HCT116 (cell line): ENCODE measurements around the gene DNAJB8. TPM values are rescaled to one million over a fixed set of nuclear protein-coding genes. Genes with fewer than 3 reads are reported as not detected.

Experiments used
- ATAC-seq: fragments of 200-7000 bp; cut with Tn5 transposase; 2 replicates; pipeline ENCODE4 v1.9.1; 2020; ENCODE audit warnings: mild to moderate bottlenecking, moderate library complexity
- BruUV-seq: library from RNA; stranded (reverse); fragments of 400-500 nt; replicated peaks from 2 replicates; lab custom pipeline; 2021; lab: Mats Ljungman, UMichigan
- CTCF ChIA-PET: fragments of 300-600 bp; sonication (Branson Sonifier 250); formaldehyde crosslinking; loops from one replicate; lab custom pipeline; 2021; ENCODE audit warnings: antibody characterized with exemption; lab: Charles Lee
- POLR2A ChIA-PET: fragments of 300-600, 350-600 bp; sonication (Branson Sonifier 250); formaldehyde crosslinking; loops from one replicate; lab custom pipeline; 2021; ENCODE audit warnings: antibody characterized with exemption; lab: Charles Lee
- RAD21 ChIA-PET, 2 experiments: fragments of 300-600 bp; sonication (Branson Sonifier 250); formaldehyde crosslinking; loops; one replicate each; lab custom pipeline; 2023; ENCODE audit warnings: low total read pairs in 2 of 2; ENCODE audit not compliant: uncharacterized antibody in 2 of 2, unreplicated experiment in 2 of 2, low non-redundant PET in 1 of 2; lab: Charles Lee
- DNase-seq: peaks from one replicate; pipeline ENCODE4 v3.0.0-alpha.2; 2010; ENCODE audit warnings: low read depth, low spot score
- H2AFZ ChIP-seq: fragments of 200-600 bp; shearing (Covaris generic), sonication (generic); 2 replicates; pipeline ENCODE4 v1.6.1; 2017; ENCODE audit warnings: low read depth, mixed run types, mixed read lengths, antibody characterized with exemption, low read length; ENCODE audit not compliant: poor library complexity, severe bottlenecking
- H3K27ac ChIP-seq: 2 replicates; pipeline ENCODE4 v1.5.1; 2012; ENCODE audit warnings: low read depth, low read length
- H3K27me3 ChIP-seq: fragments of 200-600 bp; sonication (generic); 2 replicates; pipeline ENCODE4 v1.6.1; 2016; ENCODE audit warnings: mixed run types, low read length, mixed read lengths; ENCODE audit not compliant: insufficient read depth
- H3K36me3 ChIP-seq, 2 experiments: fragments of 200-500 bp in 1 of 2; fragments of 200-600 bp in 1 of 2; sonication (Bioruptor generic) in 1 of 2; sonication (generic) in 1 of 2; 2 replicates each; pipeline versions ENCODE4 v1.5.1 to v1.6.1; 2014 to 2016; ENCODE audit warnings: low read length in 2 of 2, inconsistent platforms in 1 of 2, mixed read lengths in 1 of 2, mixed run types in 1 of 2; ENCODE audit not compliant: insufficient read depth in 2 of 2, control insufficient read depth in 1 of 2
- H3K4me1 ChIP-seq, 2 experiments: fragments of 200-600 bp in 1 of 2; sonication (generic) in 1 of 2; 2 replicates each; pipeline versions ENCODE4 v1.5.1 to v1.6.1; 2012 to 2017; ENCODE audit warnings: low read length in 2 of 2, inconsistent platforms in 1 of 2, mild to moderate bottlenecking in 1 of 2, mixed read lengths in 1 of 2, mixed run types in 1 of 2, moderate library complexity in 1 of 2; ENCODE audit not compliant: insufficient read depth in 2 of 2, control insufficient read depth in 1 of 2
- H3K4me2 ChIP-seq: fragments of 200-600 bp; sonication (generic); 2 replicates; pipeline ENCODE4 v1.6.1; 2017; ENCODE audit warnings: mixed run types, low read length, mixed read lengths
- H3K4me3 ChIP-seq, 2 experiments: fragments of 200-600 bp in 1 of 2; sonication (generic) in 1 of 2; replicated peaks in 1 of 2; 2 replicates each; pipeline ENCODE4 v1.5.1; 2011 to 2016; ENCODE audit warnings: low read length in 2 of 2, control low read depth in 1 of 2, low read depth in 1 of 2, mild to moderate bottlenecking in 1 of 2, mixed read lengths in 1 of 2, mixed run types in 1 of 2
- H3K79me2 ChIP-seq: fragments of 200-600 bp; sonication (generic); 2 replicates; pipeline ENCODE4 v1.6.1; 2017; ENCODE audit warnings: mild to moderate bottlenecking, mixed run types, low read length, moderate library complexity, mixed read lengths; ENCODE audit not compliant: insufficient read depth
- H3K9ac ChIP-seq: fragments of 200-600 bp; sonication (generic); 2 replicates; pipeline ENCODE4 v1.6.1; 2016; ENCODE audit warnings: low read length, mixed read lengths
- H3K9me2 ChIP-seq: fragments of 200-600 bp; sonication (generic), shearing (Covaris generic); 2 replicates; pipeline ENCODE4 v1.6.1; 2017; ENCODE audit warnings: mixed run types, mild to moderate bottlenecking, moderate library complexity; ENCODE audit not compliant: insufficient read depth
- H3K9me3 ChIP-seq, 2 experiments: fragments of 200-500 bp in 1 of 2; fragments of 200-600 bp in 1 of 2; sonication (Bioruptor generic) in 1 of 2; sonication (generic) in 1 of 2; 2 replicates each; pipeline ENCODE4 v1.6.1; 2014 to 2017; ENCODE audit warnings: low read length in 2 of 2, mixed read lengths in 2 of 2, inconsistent platforms in 1 of 2, low read depth in 1 of 2, mild to moderate bottlenecking in 1 of 2, mixed run types in 1 of 2, moderate library complexity in 1 of 2; ENCODE audit not compliant: control insufficient read depth in 1 of 2, insufficient read depth in 1 of 2
- H4K20me1 ChIP-seq: fragments of 200-600 bp; sonication (generic), shearing (Covaris generic); 2 replicates; pipeline ENCODE4 v1.6.1; 2017; ENCODE audit warnings: mixed run types, mild to moderate bottlenecking, moderate library complexity; ENCODE audit not compliant: insufficient read depth
- ELF1 ChIP-seq: IDR thresholded peaks from 2 replicates; pipeline ENCODE4 v1.6.1; 2012; ENCODE audit warnings: low read depth, borderline replicate concordance
- POLR2AphosphoS5 ChIP-seq: IDR thresholded peaks from 2 replicates; pipeline ENCODE4 v1.6.1; 2011; ENCODE audit warnings: mild to moderate bottlenecking, low read depth, low read length, moderate library complexity
- SP1 ChIP-seq: IDR thresholded peaks from 2 replicates; pipeline ENCODE4 v1.6.1; 2012; ENCODE audit warnings: low read depth
- intact Hi-C: fragments of 100-400 bp; cut with micrococcal nuclease; formaldehyde crosslinking; loops from 2 replicates; pipeline ENCODE4 v1.10.0; 2022
- total RNA-seq: library from RNA; stranded (reverse); gene quantifications from one replicate; pipeline ENCODE4 v1.2.1, GENCODE V29; 2021; ENCODE audit not compliant: unreplicated experiment
- TF ChIP-seq, protein P1 (sequence below), 3 experiments: fragments of 200-600 bp in 1 of 3; sonication (generic) in 1 of 3; IDR thresholded peaks in 2 of 3; conservative IDR thresholded peaks in 1 of 3; 2 replicates each; pipeline ENCODE4 v1.5.1; 2012 to 2017; ENCODE audit warnings: low read depth in 2 of 3, low read length in 2 of 3, antibody characterized with exemption in 1 of 3, borderline replicate concordance in 1 of 3, control low read depth in 1 of 3, mild to moderate bottlenecking in 1 of 3, mixed read lengths in 1 of 3, mixed run types in 1 of 3, moderate library complexity in 1 of 3; ENCODE audit not compliant: insufficient read depth in 1 of 3
- TF ChIP-seq, protein P2 (sequence below): IDR thresholded peaks from 2 replicates; pipeline ENCODE4 v1.6.1; 2012

The DNAJB8 gene
- total RNA-seq, 1 experiment from 2014 or later: not detected

DNA sequence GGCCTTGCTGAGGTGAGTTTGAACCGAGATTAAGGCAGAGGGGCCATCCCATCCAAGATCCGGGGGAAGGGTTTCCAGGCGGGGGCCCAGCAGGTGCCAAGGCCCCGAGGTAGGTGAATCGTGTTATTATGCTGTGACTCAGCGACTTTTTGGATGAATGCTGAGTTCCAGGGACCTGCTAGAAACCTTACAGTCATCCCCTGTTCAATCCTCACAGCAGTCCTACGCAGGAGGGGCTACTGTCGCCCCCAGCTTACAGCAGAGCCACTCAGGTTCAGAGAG lies 40.9 kb downstream of the DNAJB8 start:
- H3K79me2 ChIP-seq: no peaks in the 10 kb centered on the region
- peaks cover 6% of the 10 kb centered on the region for H3K27me3 ChIP-seq
- ATAC-seq: no peak
- H4K20me1 ChIP-seq: no peaks in the 10 kb centered on the region
- ChIA-PET CTCF (interaction anchor here (0.7 to 3.4 kb wide), 3 partner anchors 14 to 203 kb away, joined by 3 to 18 read pairs (median 4); no protein-coding TSS in a partner anchor), POLR2A (no interaction called here), RAD21 (interaction anchor here (1.0 kb wide), 2 partner anchors 64 to 159 kb away, joined by 6 to 7 read pairs; no protein-coding TSS in a partner anchor)
- H3K27ac ChIP-seq: peak overlapping the region; percentile 44; the same call in 1 of the 2 replicates
- H3K36me3 ChIP-seq: no peaks in the 10 kb centered on the region
- no peaks in the 10 kb centered on the region for H3K9me2 ChIP-seq
- H2AFZ ChIP-seq: no peak overlapping the region
- intact Hi-C loops: loop anchor here (1.0 to 10.0 kb wide), 4 partner anchors 77 to 253 kb away; no protein-coding TSS in a partner anchor
- no peaks in the 10 kb centered on the region for H3K9me3 ChIP-seq
- BruUV-seq: no TSS peak
- peak overlapping the region; percentile 7; the same call in 1 of the 2 replicates for H3K9ac ChIP-seq
- peaks cover 45 to 66% of the 10 kb centered on the region in 2 experiments for H3K4me1 ChIP-seq
- peak overlapping the region; percentile 80 for H3K4me2 ChIP-seq
- peak overlapping the region in 1 of 2 experiments; percentile 49; a peak in 1 of 4 replicates for H3K4me3 ChIP-seq
- no peak for DNase-seq
- TF ChIP-seq, protein P1, sequence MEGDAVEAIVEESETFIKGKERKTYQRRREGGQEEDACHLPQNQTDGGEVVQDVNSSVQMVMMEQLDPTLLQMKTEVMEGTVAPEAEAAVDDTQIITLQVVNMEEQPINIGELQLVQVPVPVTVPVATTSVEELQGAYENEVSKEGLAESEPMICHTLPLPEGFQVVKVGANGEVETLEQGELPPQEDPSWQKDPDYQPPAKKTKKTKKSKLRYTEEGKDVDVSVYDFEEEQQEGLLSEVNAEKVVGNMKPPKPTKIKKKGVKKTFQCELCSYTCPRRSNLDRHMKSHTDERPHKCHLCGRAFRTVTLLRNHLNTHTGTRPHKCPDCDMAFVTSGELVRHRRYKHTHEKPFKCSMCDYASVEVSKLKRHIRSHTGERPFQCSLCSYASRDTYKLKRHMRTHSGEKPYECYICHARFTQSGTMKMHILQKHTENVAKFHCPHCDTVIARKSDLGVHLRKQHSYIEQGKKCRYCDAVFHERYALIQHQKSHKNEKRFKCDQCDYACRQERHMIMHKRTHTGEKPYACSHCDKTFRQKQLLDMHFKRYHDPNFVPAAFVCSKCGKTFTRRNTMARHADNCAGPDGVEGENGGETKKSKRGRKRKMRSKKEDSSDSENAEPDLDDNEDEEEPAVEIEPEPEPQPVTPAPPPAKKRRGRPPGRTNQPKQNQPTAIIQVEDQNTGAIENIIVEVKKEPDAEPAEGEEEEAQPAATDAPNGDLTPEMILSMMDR (IDR thresholded peaks at IDR 0.05 in 2 of 3, conservative IDR thresholded peaks at IDR 0.05 in 1 of 3; ENCODE audit: borderline replicate concordance in 1 of 3, insufficient read depth in 1 of 3, low read depth in 2 of 3, low read length in 2 of 3): no peak
- TF ChIP-seq ELF1: no peak
- TF ChIP-seq SP1: no peak
- no peak for TF ChIP-seq POLR2AphosphoS5
- TF ChIP-seq, protein P2, sequence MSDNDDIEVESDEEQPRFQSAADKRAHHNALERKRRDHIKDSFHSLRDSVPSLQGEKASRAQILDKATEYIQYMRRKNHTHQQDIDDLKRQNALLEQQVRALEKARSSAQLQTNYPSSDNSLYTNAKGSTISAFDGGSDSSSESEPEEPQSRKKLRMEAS: no peak
